HG03432 (cell line): Measurements from ENCODE around the gene RNF130.
A peak's percentile ranks its signal among the peaks of the same experiment; 100 is the strongest.

Experiments
- ATAC-seq: cut with Tn5 transposase; IDR thresholded peaks from one replicate; pipeline ENCODE4 v1.9.1; 2021; ENCODE audit warnings: mild to moderate bottlenecking, moderate library complexity; ENCODE audit not compliant: unreplicated experiment

Gene RNF130, protein sequence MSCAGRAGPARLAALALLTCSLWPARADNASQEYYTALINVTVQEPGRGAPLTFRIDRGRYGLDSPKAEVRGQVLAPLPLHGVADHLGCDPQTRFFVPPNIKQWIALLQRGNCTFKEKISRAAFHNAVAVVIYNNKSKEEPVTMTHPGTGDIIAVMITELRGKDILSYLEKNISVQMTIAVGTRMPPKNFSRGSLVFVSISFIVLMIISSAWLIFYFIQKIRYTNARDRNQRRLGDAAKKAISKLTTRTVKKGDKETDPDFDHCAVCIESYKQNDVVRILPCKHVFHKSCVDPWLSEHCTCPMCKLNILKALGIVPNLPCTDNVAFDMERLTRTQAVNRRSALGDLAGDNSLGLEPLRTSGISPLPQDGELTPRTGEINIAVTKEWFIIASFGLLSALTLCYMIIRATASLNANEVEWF

DNA sequence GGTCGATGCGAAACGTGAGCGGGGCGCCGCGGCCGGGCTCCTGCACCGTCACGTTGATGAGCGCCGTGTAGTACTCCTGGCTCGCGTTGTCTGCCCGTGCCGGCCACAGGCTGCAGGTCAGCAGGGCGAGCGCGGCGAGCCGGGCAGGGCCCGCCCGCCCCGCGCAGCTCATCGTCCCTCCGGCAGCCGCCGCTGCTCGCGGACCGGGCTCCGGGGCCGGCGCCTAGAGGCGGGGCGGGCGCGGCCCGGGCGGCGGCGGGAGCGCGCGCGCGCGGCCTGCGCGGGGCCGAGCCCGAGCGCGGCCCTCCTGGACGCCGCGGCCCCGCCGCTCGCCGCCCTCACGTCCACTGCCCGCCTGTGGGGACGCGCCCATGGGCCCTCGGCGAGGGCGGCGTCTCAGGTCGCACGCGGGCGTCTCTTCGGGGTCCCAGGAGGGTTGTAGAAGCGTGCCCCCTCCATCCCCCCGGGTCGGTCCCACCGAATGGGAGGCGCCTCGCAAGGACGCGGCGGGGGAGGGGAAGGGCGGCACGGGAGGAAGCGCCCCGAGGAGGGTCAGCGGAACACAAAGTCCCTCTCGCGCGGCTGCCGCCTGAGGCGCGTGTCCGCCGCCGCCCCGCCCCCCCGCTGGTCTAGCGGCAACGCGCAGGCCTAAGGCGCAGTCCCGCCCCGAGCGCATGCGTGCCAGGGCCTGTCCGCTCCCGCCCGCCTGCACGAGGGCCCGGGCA lies at the start of gene RNF130:
Gene RNF130 (minus strand): TSS at position 229 of the 725 bp plus-strand sequence. CDS start 57 bp downstream, at position 172.
- ATAC-seq, result peak; percentile 67

DNA sequence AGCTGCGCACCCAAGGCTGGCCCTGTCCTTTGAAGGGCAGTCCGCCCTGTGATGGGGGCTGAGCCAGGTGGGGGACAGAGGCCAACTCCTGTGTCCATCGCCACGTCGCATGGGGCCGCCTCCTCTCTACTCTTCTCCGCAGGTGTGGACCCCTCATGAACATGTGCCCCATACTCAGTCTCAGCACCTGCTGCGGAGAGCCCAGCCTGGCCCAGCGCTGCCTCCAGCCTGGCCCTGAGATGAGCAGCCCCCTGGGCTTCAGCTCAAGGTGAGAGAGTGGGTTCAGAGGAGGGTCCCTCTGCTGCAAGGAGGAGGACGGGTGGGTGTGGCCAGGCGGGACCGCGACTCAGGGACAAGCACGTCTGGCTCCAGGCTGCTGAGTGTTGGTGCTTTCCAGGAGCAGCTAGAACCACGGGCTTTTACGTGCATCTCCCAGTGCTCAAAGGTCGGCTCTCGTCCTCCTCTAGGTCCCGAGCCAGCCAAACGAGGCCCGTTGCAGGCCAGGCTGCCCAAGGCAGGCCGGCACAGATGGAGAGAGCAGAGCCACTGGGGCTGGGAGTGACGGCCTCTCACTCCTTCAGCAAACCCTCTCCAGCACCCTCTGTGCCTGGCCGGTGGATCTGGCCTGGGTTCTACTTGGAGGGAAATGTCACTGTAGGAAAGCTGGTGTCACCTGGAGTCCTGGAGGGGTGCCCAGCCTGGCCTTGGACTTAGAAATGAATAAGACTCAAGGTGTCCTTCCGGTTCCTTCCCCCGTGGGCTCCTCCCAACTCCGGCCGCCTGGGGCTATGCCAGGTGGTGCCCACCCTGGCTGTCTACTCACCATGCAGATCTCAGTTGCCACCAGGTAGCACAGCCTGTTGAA lies 48.9 kb upstream of the RNF130 start:
- no peak for ATAC-seq

DNA sequence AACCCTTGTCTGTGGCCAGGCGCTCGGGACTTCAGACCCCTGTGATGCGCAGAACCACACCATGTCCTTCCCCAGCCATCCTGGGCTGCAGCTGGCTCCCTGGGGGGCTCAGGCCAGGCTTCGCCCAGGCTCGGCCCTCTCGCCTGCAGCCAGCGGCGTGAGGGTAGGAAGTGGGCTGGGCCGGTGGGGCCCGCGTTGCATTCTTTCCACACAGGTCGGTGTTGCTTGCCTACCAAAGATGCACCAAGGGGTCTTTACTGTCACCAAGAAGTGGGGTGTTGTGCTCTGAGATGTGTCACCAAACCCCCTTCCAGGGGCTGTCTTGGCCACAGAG lies 48.3 kb upstream of the RNF130 start:
- ATAC-seq, result no peak

DNA sequence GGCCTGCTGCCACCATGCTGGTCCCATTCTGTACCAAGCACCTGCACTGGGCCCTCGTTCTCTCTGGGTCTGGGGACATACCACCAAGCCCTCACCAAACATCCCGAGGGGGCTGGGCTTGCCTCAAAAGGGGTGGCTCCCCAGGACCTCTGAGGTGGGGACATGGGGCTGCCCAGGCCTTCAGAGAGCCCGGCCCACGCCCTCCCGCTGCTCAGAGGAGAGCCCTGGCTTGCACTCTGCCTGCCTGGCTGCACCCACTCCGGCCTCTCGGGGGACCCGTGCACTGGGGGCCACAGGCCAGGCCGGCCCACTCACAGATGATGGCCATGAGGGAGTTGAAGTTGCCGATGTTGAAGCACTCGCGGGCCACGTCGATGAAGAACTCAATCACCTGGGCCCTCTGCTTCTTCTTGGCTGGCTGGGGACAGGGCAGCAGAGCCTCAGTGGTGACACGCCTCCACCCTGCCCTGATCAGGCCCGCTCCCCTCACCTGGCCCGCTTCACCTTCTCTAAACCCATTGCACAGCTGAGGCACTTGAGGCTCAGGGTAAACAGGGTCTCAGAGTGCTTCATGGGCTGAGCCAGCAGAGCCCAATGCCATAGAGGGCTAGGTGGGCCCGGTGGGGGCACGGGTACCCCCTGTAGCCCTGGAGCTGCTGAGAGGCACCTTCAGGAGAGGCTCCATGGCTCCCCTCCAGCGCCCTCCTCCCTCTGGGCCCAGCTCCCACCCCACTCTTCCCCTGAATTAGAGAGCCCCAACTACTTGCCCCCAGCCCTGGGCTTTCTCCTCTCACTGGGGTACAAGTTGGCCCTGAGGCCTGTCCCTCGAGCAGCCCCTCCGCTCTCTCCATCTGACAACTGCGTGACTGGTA lies 47.7 kb upstream of the RNF130 start:
- no peak for ATAC-seq

DNA sequence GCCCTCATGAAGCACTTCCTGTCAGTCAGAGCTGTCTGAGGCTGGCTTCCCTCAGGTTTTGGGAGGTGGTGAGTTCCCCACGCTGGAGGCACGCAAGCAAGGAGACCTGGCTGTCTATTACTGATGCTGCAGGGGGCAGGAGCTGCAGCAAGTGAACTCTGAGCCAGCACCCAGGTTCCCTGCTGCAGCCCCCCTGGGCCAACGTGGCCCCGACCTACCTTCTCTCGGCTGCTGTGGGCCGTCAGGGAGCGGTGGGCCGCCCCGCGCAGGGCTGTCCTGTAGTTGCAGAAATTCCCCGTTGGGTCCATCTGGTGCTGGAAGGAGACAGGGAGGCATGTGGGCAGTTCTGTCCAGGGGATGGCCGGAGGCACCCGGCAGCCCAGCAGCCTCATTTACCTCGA lies 46.8 kb upstream of the RNF130 start:
- ATAC-seq, result no peak

DNA sequence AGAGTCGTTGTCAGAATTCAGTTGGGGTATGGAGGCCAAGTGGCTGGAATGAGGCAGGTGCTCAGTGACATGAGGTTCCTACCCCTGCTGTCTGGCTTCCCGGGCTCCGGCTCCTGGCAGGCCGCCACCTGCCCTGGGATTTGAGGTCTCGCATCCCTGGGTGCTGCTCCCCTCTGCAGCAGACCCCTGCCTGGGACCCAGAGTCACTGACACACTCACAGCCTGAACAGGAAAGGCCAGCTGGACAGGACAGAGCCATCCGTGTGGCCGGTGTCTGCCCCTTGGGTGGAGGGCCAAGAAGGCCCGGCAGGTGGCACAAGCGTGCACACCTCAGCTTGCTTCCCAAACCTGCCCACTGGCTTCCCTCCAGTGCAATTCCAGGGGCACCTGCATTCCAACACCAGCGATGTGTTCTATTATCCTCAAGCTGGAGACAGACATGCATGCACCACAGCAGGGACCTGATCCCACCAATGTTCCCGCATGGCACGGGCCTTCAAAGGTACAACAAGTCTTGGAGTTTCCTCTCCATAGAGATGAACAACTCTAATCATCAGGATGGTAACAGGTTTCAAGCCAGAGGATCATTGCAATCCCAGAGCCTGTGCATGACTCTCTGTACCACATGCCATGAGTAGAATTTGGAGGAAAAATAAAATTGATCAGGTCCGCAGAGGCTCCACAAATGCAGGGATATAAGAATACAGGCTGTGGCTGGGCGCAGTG lies 45.6 kb upstream of the RNF130 start:
- no peak for ATAC-seq

DNA sequence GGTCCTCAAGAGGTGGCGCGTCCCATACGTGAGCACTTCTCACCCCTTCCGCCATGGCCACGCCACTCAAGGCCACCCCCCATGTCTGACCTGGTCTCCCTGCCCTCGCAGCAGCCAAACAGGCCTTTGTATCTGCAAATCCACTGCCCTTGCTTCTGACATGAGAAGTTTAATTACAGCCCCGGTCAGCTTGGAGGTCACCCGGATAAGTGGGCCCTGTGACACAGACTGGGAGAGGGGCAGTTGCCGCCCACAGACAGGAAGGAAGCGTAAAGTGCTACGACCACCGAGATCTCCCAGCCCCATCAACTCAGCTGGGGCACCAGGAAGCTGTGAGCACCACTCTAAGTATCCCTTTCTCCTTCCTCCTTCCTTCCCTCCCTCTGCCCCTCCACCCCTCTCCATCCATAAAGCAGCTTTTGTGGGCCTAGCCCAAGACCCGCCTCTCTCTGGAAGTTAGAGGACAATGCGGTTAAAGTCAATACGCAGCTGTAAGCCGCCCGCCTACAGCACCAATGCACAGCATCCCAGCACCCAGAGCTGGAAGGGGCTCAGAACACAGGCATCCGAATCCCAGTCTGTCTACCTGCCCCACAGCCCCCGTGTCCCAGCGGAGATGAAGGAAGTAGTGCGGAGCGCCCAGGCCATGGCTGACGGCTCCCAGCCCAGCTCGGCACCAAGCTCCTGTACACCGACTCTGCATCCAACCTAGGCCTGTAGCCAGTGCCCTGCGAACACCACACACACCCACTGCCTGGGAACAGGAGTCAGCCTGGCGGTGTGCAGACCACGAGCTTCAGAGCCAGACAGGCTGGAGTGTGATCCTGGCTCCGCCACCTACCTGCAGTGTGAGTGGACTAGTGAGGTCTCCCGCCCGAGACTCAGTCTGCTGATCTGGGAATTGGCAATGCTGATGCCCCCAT lies 44.8 kb upstream of the RNF130 start:
- ATAC-seq, result no peak

DNA sequence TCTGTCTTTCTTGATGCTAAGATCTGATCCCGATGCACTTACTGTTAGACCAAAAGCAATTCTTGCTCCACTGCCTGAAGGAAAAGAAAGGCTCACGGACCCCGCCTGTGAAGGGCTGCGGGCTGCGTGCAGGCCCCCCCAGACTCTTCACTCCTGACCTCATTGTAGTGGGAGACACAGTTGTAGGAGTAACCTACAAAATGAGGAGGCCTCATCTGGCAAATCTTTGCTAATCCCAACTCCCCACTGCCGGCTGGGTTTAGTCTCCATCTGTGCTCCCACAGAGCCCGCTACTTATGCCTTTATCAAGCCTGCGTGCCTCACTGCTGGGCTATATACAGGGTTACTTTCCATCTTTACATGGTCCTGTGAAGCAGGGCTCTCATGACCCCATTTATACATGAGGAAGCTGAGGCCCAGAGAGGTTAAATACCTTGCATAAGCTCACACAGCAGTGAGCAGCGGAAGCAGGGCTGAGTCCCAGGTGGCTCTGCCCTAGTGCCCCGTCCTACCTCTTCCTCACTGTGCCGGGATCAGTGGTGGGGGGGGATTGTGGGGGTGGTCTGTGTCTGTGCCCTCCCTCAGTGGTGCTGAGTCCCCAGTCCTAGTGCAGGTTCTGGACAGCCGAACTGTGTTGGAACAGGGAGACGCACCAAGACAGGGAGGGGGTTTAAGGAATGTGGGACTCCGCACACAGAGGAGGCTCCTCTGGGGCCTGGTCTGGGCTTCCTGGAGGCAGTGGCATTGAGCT lies 43.9 kb upstream of the RNF130 start:
- no peak for ATAC-seq

DNA sequence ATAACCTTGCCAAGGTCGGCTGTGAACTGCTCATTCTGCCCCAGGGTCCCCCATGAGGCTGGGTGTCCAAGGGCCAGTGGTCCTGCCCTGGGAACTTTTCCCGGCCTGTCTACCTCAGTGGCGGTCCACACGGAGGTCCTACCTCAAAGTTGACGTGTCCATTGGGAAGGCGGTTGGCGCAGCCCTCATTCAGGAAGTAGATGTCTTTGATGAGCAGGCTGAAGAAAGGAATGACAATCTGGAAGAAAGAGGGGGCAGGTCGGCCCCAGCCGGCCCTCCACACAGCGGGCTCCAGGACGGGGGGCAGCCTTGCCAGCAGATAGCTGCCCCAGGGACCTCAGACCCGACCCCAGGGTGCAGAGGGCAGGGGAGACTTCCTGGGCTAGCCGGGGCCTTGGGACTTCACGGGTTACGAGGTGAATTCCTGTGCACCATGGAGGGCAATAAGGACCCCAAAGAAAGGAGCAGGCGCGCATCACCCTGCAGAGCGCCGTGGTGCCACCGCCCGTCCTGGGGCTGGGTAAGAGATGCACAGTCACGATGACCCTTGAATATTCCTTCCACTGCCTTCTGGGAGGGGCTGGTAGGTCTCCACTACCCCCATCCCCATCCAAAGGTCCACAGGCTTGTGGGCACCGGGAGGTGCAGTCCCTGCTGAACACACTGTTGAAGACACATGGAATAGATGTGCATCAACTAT lies 42.9 kb upstream of the RNF130 start:
- no peak for ATAC-seq

DNA sequence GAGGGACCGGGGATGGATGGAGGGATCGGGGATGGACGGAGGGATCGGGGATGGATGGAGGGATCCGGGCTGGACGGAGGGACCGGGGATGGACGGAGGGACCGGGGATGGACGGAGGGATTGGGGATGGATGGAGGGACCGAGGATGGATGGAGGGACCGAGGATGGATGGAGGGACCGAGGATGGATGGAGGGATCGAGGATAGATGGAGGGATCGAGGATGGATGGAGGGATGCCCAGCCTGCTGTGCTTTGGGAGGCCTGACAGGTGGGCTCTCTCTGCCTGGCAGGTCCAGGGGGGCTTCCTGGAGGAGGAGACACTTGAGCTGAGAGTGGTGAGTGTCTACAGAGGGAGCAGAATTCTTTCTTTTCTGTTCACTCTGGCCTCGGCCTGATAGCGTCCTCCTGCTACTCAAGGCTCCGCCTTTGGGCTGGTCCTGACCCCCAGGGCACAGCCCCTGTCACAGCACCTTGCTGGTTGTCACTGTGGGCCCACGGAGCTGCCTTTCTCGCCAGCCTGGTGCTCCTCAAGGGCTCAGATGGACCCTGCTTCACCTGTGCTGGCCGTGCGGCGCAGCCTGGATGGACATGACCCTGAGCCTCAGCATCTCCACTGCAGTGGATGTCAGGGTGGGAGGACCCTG lies 42.2 kb upstream of the RNF130 start:
- no peak for ATAC-seq

DNA sequence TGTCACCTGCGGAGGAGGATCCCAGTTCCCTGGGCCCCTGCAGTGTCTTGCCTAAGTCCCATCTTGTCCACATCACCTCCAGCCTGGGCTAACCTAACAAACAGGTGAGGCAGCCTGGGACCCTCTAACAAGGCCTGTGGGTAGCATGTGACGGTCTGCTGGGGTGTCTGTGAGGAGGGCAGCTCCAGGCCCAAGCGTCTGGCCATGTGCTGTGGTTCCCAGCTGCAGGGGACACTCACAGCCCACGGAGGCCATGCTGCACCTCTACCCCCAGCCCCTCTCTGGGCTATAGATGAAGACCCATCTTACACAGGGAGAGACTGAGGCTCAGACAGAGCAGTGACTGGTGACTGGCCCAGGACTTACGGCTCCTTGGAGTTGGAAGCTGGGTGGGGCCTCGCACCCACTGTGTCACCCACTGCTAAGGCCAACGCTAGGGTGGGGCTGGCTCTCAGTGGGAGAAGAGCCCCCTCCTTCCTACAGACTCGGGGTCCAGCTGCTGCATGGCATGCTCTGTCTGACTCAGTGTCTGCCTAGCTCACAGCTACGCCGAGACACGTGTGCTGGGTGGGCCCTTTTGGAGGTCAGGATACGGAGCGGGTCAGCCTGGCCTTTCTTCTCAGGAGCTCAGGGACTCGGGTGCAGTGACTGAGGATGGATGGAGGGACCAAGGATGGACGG lies 40.8 kb upstream of the RNF130 start:
- no peak for ATAC-seq

DNA sequence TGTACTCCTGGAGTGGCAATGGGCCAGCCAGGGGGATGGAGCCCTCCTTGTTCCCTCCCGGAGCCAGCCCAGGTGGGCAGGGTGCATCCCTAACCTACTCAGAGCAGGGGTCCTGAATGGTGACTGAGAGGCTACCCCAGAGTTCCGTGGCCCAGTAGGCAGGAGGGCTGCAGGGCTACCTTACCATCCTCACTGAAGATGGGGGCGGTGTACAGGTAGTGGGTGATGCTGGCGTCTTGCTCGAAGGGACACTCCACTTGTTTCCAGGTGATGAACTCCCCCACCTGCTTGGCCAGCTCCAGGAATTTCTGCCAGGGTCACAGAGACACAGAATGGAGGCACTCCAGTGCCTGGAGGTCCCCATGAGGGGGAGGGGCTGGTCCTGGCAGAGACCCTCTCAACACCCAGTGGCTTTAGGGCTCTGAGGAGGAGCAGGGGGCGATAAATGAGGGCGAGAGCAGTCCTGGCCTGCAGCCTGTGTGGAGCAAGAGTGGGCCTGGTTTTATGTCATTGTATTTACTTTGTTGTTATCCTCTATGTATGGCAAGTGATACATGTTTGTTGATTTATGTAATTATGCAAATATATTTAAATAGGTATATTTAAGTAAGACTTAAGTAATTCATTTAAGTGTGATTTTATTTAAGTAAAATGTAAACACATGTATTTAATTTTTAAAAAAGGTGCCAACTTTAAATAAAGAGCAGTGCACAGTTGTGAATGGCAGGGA lies 39.9 kb upstream of the RNF130 start:
- ATAC-seq, result no peak

DNA sequence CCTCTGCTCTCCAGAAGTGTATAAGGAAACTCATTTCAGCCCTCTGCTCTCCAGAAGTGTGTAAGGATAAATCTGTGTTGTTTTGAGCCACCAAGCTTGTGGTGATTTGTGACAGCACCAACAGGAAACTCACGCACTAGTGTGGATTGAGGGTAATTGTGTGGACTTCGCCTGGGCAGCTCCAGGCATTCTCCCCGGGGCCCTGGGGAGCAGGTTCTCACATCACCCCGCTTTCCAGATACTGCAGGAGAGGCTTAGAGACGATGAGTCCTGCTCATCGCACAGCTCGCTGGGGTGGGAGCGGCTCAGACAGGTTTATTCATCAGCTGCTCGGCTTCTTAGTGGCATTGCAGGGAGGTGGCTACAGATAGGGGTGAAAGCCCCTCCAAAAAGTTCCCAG lies 38.4 kb upstream of the RNF130 start:
- ATAC-seq, result no peak

DNA sequence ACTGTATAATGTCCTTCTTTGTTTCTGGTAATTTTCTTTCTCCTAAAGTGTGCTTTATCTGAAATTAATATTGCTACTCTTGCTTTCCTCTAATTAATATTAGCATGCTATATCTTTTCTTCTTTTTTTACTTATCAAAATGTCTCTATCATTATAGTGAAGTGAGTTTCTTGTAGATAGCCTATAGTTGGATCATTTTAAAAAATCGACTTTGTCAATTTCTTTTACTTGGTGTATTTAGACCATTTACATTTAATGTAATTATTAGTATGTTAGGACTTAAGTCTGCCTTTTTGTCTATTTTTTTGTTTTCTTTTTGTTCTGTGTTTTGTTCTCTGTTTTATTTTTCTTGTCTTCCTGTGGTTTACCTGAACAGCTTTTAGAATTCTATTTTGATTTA lies 35.4 kb upstream of the RNF130 start:
- ATAC-seq, result no peak

DNA sequence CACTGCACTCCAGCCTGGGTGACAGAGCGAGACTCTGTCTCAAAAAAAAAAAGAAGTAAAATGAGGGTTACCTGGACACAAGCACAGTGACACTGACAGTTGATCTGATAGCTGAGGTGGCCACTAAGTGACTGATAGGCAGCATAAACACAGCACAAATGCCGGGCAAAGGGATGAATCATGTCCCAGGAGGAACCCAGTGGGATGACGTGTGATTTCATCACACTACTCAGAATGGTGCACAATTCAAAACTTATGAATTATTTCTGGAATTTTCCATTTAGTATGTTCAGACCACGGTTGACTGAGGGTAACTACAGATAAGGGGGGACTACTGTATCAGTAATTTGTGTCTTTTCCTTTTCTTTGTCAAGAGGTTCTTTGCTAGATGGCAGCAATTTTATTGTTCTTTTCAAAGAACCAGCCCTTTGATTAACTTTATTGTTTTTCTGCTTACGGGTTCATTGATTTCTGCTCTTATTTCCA lies 34.3 kb upstream of the RNF130 start:
- ATAC-seq, result no peak

DNA sequence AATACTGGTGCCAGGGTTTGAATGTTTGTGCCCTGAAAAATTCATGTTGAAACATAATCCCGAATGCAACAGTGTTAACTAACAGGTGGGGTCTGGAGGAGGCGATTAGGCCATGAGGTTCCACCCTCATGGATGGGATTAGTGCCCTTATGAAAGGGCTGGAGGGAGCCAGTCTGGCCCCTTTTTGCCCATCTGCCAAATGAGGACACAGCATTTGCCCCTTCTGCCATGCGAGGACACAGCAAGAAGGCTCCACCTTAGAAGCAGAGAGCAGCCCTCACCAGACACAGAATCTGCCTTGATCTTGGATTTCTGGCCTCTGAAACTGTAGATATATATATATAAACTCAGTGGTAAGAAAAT lies 32.6 kb upstream of the RNF130 start:
- no peak for ATAC-seq
